DND-41 (cell line): Measurements from ENCODE around the gene CARM1.

Experiments used
- EZH2 ChIP-seq: IDR thresholded peaks from 3 replicates; pipeline ENCODE4 v1.6.1; 2012; ENCODE audit warnings: borderline replicate concordance, low read depth, mild to moderate bottlenecking, moderate library complexity, low read length, inconsistent platforms; ENCODE audit not compliant: severe bottlenecking
- TF ChIP-seq, protein P1 (sequence below): IDR thresholded peaks from 2 replicates; pipeline ENCODE4 v1.5.1; 2012; ENCODE audit warnings: borderline replicate concordance, low read length, moderate library complexity, mild to moderate bottlenecking; ENCODE audit not compliant: poor library complexity, severe bottlenecking; ENCODE audit errors: extremely low read depth

DNA sequence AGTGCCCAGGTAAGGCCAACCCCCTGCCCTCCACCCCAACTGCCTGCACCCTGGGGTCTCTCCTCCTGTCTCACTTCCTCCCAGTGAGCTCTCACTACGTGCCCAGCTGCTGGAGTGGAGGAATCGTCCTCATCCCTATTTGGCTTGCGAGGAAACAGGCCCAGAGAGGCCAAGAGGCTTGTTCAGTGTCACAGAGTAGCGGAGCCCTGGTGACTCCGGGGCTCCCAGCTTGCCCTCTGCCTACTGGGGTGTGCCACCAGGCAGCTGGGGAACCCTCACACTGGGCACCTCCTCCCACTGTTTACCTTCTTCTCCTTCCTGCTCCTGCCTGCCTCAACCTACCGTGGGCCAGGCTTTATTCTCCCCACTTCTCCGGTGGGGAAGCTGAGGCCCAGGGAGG is 41.0 kb upstream of the CARM1 start:
- TF ChIP-seq, protein P1, sequence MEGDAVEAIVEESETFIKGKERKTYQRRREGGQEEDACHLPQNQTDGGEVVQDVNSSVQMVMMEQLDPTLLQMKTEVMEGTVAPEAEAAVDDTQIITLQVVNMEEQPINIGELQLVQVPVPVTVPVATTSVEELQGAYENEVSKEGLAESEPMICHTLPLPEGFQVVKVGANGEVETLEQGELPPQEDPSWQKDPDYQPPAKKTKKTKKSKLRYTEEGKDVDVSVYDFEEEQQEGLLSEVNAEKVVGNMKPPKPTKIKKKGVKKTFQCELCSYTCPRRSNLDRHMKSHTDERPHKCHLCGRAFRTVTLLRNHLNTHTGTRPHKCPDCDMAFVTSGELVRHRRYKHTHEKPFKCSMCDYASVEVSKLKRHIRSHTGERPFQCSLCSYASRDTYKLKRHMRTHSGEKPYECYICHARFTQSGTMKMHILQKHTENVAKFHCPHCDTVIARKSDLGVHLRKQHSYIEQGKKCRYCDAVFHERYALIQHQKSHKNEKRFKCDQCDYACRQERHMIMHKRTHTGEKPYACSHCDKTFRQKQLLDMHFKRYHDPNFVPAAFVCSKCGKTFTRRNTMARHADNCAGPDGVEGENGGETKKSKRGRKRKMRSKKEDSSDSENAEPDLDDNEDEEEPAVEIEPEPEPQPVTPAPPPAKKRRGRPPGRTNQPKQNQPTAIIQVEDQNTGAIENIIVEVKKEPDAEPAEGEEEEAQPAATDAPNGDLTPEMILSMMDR = no peak
- TF ChIP-seq EZH2 = no peak
